Astrocyte (in vitro differentiated cells and primary cell): Measurements from ENCODE around the gene ZCCHC18. TPM values are rescaled to one million over a fixed set of nuclear protein-coding genes. Genes with fewer than 3 reads are reported as not detected.

Source experiments
- DNase-seq: peaks from one replicate; pipeline ENCODE4 v3.0.0-alpha.2; 2010; ENCODE audit warnings: low read depth
- FAIRE-seq: peaks from 2 replicates; lab custom pipeline; 2011; peaks lifted over from hg19 to GRCh38; lab: Jason Lieb, UNC
- H2AFZ ChIP-seq: 2 replicates; pipeline ENCODE4 v1.6.0; 2012; ENCODE audit warnings: low read depth, low read length, inconsistent platforms
- H3K27ac ChIP-seq: 2 replicates; pipeline ENCODE4 v1.5.1; 2011; ENCODE audit warnings: low read depth, low read length, inconsistent platforms
- H3K27me3 ChIP-seq: 2 replicates; pipeline ENCODE4 v1.6.0; 2011; ENCODE audit warnings: low read length, inconsistent platforms; ENCODE audit not compliant: insufficient read depth
- H3K36me3 ChIP-seq: 2 replicates; pipeline ENCODE4 v1.5.1; 2011; ENCODE audit warnings: low read length, inconsistent platforms; ENCODE audit not compliant: insufficient read depth
- H3K4me1 ChIP-seq: 2 replicates; pipeline ENCODE4 v1.5.1; 2011; ENCODE audit warnings: low read length, inconsistent platforms; ENCODE audit not compliant: insufficient read depth
- H3K4me2 ChIP-seq: 2 replicates; pipeline ENCODE4 v1.6.0; 2012; ENCODE audit warnings: low read length, inconsistent platforms
- H3K4me3 ChIP-seq: 2 replicates; pipeline ENCODE4 v1.5.1; 2011; ENCODE audit warnings: low read depth, mild to moderate bottlenecking, low read length, inconsistent platforms; ENCODE audit not compliant: insufficient read depth
- H3K79me2 ChIP-seq: 2 replicates; pipeline ENCODE4 v1.6.0; 2012; ENCODE audit warnings: mild to moderate bottlenecking, low read length, inconsistent platforms; ENCODE audit not compliant: insufficient read depth
- H3K9ac ChIP-seq: 2 replicates; pipeline ENCODE4 v1.6.0; 2012; ENCODE audit warnings: mild to moderate bottlenecking, low read length, inconsistent platforms
- H3K9me3 ChIP-seq: 2 replicates; pipeline ENCODE4 v1.5.1; 2012; ENCODE audit warnings: low read depth, mild to moderate bottlenecking, low read length, inconsistent platforms; ENCODE audit not compliant: insufficient read depth
- H4K20me1 ChIP-seq: 2 replicates; pipeline ENCODE4 v1.6.0; 2012; ENCODE audit warnings: low read length, inconsistent platforms; ENCODE audit not compliant: insufficient read depth
- H3K27ac Mint-ChIP-seq: one replicate; pipeline ENCODE4 v1.8.0; 2021; ENCODE audit warnings: mild to moderate bottlenecking, mixed read lengths; ENCODE audit not compliant: unreplicated experiment
- H3K27me3 Mint-ChIP-seq: one replicate; pipeline ENCODE4 v1.8.0; 2021; ENCODE audit warnings: low read depth, mixed read lengths; ENCODE audit not compliant: unreplicated experiment
- H3K36me3 Mint-ChIP-seq: one replicate; pipeline ENCODE4 v1.8.0; 2021; ENCODE audit warnings: low read depth, mixed read lengths; ENCODE audit not compliant: unreplicated experiment
- H3K4me1 Mint-ChIP-seq: one replicate; pipeline ENCODE4 v1.8.0; 2021; ENCODE audit warnings: low read depth, mixed read lengths; ENCODE audit not compliant: unreplicated experiment
- H3K4me3 Mint-ChIP-seq: one replicate; pipeline ENCODE4 v1.8.0; 2021; ENCODE audit warnings: mild to moderate bottlenecking, moderate library complexity, mixed read lengths; ENCODE audit not compliant: unreplicated experiment
- H3K9me3 Mint-ChIP-seq: one replicate; pipeline ENCODE4 v1.8.0; 2021; ENCODE audit warnings: mild to moderate bottlenecking, mixed read lengths; ENCODE audit not compliant: unreplicated experiment
- EZH2 ChIP-seq: IDR thresholded peaks from 2 replicates; pipeline ENCODE4 v1.6.1; 2012; ENCODE audit warnings: mild to moderate bottlenecking, low read length, inconsistent platforms; ENCODE audit not compliant: insufficient read depth
- total RNA-seq: library from RNA; stranded (reverse); gene quantifications from 2 replicates; pipeline ENCODE4 v1.2.1, GENCODE V29; 2021
- TF ChIP-seq, protein P1 (sequence below): IDR thresholded peaks from 2 replicates; pipeline ENCODE4 v1.5.1; 2011; ENCODE audit warnings: low read depth, mild to moderate bottlenecking, inconsistent platforms, low read length, moderate library complexity; ENCODE audit not compliant: insufficient read depth

ZCCHC18 gene
- total RNA-seq, 1 donor from 2014 or later, result 0.98 TPM

DNA sequence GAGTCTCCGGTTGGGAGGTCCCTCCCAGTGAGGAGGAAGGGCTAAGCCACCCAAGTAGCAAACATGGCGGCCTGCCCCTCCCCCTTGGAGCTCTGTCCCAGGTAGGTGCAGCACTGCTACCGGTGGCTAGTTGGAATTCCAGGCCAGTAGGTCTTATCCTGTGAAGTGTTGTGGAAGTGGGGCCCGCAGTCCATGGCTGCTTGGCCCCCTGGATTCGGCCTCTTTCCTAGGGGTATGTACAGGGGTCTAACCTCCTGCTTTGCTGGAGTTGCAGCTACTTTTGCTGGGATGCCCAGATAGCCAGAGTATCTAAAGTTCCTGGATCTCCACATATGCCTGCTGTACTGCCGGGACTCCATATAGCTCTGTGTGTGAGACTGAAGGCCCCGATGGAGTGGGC lies 26.4 kb upstream of the ZCCHC18 start:
- H3K4me1 Mint-ChIP-seq, result no peaks in the 10 kb centered on the region
- Histone ChIP-seq H3K4me1 (no peaks in the 10 kb centered on the region), H3K9ac (no peak overlapping the region), H3K9me3 (no peaks in the 10 kb centered on the region), H4K20me1 (no peaks in the 10 kb centered on the region), H3K27ac (no peak overlapping the region), H3K4me3 (no peak overlapping the region), H2AFZ (no peak overlapping the region), H3K27me3 (no peaks in the 10 kb centered on the region), H3K4me2 (no peak overlapping the region), H3K79me2 (no peaks in the 10 kb centered on the region), H3K36me3 (no peaks in the 10 kb centered on the region)
- no peak overlapping the region for H3K27ac Mint-ChIP-seq
- FAIRE-seq (no peak), DNase-seq (no peak)
- peaks cover 11% of the 10 kb centered on the region for H3K27me3 Mint-ChIP-seq
- TF ChIP-seq EZH2, result no peak
- TF ChIP-seq, protein P1, sequence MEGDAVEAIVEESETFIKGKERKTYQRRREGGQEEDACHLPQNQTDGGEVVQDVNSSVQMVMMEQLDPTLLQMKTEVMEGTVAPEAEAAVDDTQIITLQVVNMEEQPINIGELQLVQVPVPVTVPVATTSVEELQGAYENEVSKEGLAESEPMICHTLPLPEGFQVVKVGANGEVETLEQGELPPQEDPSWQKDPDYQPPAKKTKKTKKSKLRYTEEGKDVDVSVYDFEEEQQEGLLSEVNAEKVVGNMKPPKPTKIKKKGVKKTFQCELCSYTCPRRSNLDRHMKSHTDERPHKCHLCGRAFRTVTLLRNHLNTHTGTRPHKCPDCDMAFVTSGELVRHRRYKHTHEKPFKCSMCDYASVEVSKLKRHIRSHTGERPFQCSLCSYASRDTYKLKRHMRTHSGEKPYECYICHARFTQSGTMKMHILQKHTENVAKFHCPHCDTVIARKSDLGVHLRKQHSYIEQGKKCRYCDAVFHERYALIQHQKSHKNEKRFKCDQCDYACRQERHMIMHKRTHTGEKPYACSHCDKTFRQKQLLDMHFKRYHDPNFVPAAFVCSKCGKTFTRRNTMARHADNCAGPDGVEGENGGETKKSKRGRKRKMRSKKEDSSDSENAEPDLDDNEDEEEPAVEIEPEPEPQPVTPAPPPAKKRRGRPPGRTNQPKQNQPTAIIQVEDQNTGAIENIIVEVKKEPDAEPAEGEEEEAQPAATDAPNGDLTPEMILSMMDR, result no peak
- no peaks in the 10 kb centered on the region for H3K36me3 Mint-ChIP-seq
- no peaks in the 10 kb centered on the region for H3K9me3 Mint-ChIP-seq
- H3K4me3 Mint-ChIP-seq, result no peak overlapping the region

DNA sequence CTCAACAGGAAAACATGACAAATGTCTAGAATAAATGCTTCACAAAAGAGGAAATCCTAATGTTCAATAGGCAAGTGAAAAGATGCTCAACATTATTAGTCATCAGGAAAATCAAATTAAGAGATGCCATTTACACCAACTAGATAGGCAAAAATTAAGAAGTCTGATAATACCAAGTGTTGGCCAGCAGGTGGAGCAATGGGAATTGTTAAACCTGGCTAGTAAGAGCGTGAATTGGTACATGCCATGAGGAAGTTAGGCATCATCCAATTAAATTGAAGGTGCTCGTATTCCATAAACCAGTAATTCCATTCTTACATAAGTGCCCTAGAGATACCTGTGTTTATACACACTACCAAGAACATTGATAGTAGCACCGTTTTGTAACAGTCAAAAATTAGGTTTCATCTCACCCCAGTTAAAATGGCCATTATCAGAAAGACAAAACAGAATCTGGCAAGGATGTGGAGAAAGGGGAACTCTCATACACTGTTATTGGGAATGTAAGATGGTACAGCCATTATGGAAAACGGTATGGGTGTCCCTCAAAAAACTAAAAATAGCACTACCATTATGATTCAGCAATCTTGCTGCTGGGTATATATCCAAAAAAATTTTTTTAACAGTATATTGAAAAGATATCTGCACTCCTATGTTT lies 14.0 kb upstream of the ZCCHC18 start:
- Histone ChIP-seq H3K79me2 (no peaks in the 10 kb centered on the region), H3K4me3 (no peak overlapping the region), H3K9ac (no peak overlapping the region), H2AFZ (no peak overlapping the region), H3K36me3 (no peaks in the 10 kb centered on the region), H3K9me3 (no peaks in the 10 kb centered on the region), H3K27ac (no peak overlapping the region), H3K4me2 (peak overlapping the region; percentile 45), H3K4me1 (no peaks in the 10 kb centered on the region), H4K20me1 (no peaks in the 10 kb centered on the region), H3K27me3 (no peaks in the 10 kb centered on the region)
- H3K4me3 Mint-ChIP-seq, result no peak overlapping the region
- H3K9me3 Mint-ChIP-seq, result no peaks in the 10 kb centered on the region
- DNase-seq (peak; percentile 71), FAIRE-seq (peak; percentile 100)
- H3K36me3 Mint-ChIP-seq, result no peaks in the 10 kb centered on the region
- no peaks in the 10 kb centered on the region for H3K4me1 Mint-ChIP-seq
- H3K27ac Mint-ChIP-seq, result no peak overlapping the region
- no peaks in the 10 kb centered on the region for H3K27me3 Mint-ChIP-seq
- TF ChIP-seq, protein P1, result peak; percentile 48
- no peak for TF ChIP-seq EZH2

DNA sequence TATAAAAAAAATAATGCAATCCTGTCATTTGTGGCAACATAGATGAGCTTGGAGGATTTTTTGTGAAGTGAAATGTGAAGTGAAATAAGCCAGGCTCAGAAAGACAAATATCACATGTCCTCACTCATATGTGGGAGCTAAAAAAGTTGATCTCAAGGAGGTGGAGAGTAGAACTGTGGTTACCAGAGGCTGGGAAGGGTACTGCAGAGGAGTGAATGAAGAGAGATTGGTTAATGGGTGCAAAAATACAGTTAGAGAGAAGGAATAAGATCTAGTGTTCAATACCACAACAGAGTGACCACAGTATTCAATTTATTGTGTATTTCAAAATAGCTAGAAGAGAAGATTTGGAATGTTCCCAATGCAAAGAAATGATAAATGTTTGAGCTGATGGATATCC lies 13.4 kb upstream of the ZCCHC18 start:
- H3K4me1 ChIP-seq, result no peaks in the 10 kb centered on the region
- no peak overlapping the region for H3K27ac ChIP-seq
- no peak overlapping the region for H3K9ac ChIP-seq
- Mint-ChIP-seq H3K4me1 (no peaks in the 10 kb centered on the region), H3K9me3 (no peaks in the 10 kb centered on the region), H3K4me3 (no peak overlapping the region), H3K36me3 (no peaks in the 10 kb centered on the region), H3K27me3 (no peaks in the 10 kb centered on the region), H3K27ac (no peak overlapping the region)
- H3K4me2 ChIP-seq, result no peak overlapping the region
- no peaks in the 10 kb centered on the region for H4K20me1 ChIP-seq
- no peaks in the 10 kb centered on the region for H3K27me3 ChIP-seq
- H3K4me3 ChIP-seq, result no peak overlapping the region
- FAIRE-seq (peak; percentile 93), DNase-seq (no peak)
- TF ChIP-seq, protein P1, result no peak
- no peak for TF ChIP-seq EZH2
- H2AFZ ChIP-seq, result no peak overlapping the region
- no peaks in the 10 kb centered on the region for H3K79me2 ChIP-seq
- H3K36me3 ChIP-seq, result no peaks in the 10 kb centered on the region
- H3K9me3 ChIP-seq, result no peaks in the 10 kb centered on the region
